Measurements from ENCODE around the gene CCDC134.

GRCh38 chr22:41812805-41813545 lies 12.5 kb downstream of the CCDC134 start:
- TF ChIP-seq POLR2AphosphoS5 (IDR thresholded peaks at IDR 0.05; ENCODE audit: control insufficient read depth, insufficient read depth, low read depth, low read length) (no peak), ZNF124 (CRISPR knock-in tag; IDR thresholded peaks at IDR 0.05) (no peak), XRCC4 (IDR thresholded peaks at IDR 0.05; ENCODE audit: extremely low read depth, insufficient read depth, insufficient read length) (no peak), TRIM24 (IDR thresholded peaks at IDR 0.05) (no peak), HCFC1 (IDR thresholded peaks at IDR 0.05; ENCODE audit: low read depth, low read length) (no peak), ZNF707 (CRISPR knock-in tag; conservative IDR thresholded peaks at IDR 0.05) (no peak), MXD1 (CRISPR knock-in tag; IDR thresholded peaks at IDR 0.05; ENCODE audit: borderline replicate concordance, poor library complexity, severe bottlenecking) (no peak), IRF2 (CRISPR knock-in tag; IDR thresholded peaks at IDR 0.05) (no peak)
- TF ChIP-seq, protein P1, sequence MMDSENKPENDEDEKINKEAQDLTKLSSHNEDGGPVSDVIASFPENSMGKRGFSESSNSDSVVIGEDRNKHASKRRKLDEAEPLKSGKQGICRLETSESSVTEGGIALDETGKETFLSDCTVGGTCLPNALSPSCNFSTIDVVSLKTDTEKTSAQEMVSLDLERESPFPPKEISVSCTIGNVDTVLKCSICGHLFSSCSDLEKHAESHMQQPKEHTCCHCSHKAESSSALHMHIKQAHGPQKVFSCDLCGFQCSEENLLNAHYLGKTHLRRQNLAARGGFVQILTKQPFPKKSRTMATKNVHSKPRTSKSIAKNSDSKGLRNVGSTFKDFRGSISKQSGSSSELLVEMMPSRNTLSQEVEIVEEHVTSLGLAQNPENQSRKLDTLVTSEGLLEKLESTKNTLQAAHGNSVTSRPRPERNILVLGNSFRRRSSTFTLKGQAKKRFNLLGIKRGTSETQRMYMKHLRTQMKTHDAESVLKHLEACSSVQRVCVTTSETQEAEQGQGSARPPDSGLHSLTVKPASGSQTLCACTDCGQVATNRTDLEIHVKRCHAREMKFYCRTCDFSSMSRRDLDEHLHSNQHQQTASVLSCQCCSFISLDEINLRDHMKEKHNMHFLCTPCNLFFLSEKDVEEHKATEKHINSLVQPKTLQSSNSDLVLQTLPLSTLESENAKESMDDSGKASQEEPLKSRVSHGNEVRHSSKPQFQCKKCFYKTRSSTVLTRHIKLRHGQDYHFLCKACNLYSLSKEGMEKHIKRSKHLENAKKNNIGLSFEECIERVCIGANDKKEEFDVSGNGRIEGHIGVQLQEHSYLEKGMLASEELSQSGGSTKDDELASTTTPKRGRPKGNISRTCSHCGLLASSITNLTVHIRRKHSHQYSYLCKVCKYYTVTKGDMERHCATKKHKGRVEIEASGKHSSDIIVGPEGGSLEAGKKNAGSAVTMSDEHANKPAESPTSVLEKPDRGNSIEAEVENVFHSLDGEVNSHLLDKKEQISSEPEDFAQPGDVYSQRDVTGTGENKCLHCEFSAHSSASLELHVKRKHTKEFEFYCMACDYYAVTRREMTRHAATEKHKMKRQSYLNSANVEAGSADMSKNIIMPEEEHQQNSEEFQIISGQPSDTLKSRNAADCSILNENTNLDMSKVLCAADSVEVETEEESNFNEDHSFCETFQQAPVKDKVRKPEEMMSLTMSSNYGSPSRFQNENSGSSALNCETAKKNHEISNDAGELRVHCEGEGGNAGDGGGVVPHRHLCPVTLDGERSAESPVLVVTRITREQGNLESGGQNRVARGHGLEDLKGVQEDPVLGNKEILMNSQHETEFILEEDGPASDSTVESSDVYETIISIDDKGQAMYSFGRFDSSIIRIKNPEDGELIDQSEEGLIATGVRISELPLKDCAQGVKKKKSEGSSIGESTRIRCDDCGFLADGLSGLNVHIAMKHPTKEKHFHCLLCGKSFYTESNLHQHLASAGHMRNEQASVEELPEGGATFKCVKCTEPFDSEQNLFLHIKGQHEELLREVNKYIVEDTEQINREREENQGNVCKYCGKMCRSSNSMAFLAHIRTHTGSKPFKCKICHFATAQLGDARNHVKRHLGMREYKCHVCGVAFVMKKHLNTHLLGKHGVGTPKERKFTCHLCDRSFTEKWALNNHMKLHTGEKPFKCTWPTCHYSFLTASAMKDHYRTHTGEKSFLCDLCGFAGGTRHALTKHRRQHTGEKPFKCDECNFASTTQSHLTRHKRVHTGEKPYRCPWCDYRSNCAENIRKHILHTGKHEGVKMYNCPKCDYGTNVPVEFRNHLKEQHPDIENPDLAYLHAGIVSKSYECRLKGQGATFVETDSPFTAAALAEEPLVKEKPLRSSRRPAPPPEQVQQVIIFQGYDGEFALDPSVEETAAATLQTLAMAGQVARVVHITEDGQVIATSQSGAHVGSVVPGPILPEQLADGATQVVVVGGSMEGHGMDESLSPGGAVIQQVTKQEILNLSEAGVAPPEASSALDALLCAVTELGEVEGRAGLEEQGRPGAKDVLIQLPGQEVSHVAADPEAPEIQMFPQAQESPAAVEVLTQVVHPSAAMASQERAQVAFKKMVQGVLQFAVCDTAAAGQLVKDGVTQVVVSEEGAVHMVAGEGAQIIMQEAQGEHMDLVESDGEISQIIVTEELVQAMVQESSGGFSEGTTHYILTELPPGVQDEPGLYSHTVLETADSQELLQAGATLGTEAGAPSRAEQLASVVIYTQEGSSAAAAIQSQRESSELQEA (IDR thresholded peaks at IDR 0.05; ENCODE audit: low read depth), result no peak

All from K562 (cell line).